Measurements from ENCODE around the gene TSR3. TPM values are rescaled to one million over a fixed set of nuclear protein-coding genes. Genes with fewer than 3 reads are reported as not detected.

The TSR3 gene
- total RNA-seq, 1 experiment from 2014 or later: 117 TPM

- Histone ChIP-seq H2AFZ (ENCODE audit: low read length) (no peak overlapping the region), H3F3A (ENCODE audit: low read length, unreplicated experiment) (no peaks in the 10 kb centered on the region), H3K36me3 (ENCODE audit: low read depth, low read length) (peaks cover 49% of the 10 kb centered on the region), H3K4me1 (ENCODE audit: insufficient read depth, low read length) (peaks cover 10% of the 10 kb centered on the region; the same call in 1 of the 2 replicates), H4K20me1 (ENCODE audit: low read length) (peaks cover 33% of the 10 kb centered on the region), H3K27me3 (ENCODE audit: low read length) (no peaks in the 10 kb centered on the region), H3K4me3 (ENCODE audit: low read length) (no peak overlapping the region), H3K9ac (ENCODE audit: low read length) (no peak overlapping the region), H3K79me2 (ENCODE audit: low read length) (peaks cover 58% of the 10 kb centered on the region), H3K9me3 (ENCODE audit: low read length) (no peaks in the 10 kb centered on the region), H3K4me2 (ENCODE audit: low read length) (no peak overlapping the region), H3K9me2 (replicated peaks; ENCODE audit: low read length) (no peaks in the 10 kb centered on the region), H3K27ac (ENCODE audit: low read length) (no peak overlapping the region)
- ATAC-seq (no peak), DNase-seq (no peak)
- POLR2A ChIA-PET (ENCODE audit: unreplicated experiment): no interaction called here
- CTCF ChIA-PET: no interaction called here
- TF ChIP-seq, protein P1, sequence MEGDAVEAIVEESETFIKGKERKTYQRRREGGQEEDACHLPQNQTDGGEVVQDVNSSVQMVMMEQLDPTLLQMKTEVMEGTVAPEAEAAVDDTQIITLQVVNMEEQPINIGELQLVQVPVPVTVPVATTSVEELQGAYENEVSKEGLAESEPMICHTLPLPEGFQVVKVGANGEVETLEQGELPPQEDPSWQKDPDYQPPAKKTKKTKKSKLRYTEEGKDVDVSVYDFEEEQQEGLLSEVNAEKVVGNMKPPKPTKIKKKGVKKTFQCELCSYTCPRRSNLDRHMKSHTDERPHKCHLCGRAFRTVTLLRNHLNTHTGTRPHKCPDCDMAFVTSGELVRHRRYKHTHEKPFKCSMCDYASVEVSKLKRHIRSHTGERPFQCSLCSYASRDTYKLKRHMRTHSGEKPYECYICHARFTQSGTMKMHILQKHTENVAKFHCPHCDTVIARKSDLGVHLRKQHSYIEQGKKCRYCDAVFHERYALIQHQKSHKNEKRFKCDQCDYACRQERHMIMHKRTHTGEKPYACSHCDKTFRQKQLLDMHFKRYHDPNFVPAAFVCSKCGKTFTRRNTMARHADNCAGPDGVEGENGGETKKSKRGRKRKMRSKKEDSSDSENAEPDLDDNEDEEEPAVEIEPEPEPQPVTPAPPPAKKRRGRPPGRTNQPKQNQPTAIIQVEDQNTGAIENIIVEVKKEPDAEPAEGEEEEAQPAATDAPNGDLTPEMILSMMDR (conservative IDR thresholded peaks at IDR 0.05; ENCODE audit: low read depth, low read length): no peak
- no TSS peak for BruUV-seq (replicated peaks)
- intact Hi-C loops (cut with micrococcal nuclease): no loop called here
These were observed 35.7 kb downstream of the TSR3 start for GRCh38 chr16:1316033-1316405.

- ATAC-seq (no peak), DNase-seq (no peak)
- POLR2A ChIA-PET (ENCODE audit: unreplicated experiment): no interaction called here
- Histone ChIP-seq H3F3A (ENCODE audit: low read length, unreplicated experiment) (no peaks in the 10 kb centered on the region), H2AFZ (ENCODE audit: low read length) (no peak overlapping the region), H3K27me3 (ENCODE audit: low read length) (no peaks in the 10 kb centered on the region), H3K4me3 (ENCODE audit: low read length) (no peak overlapping the region), H3K9me2 (replicated peaks; ENCODE audit: low read length) (no peaks in the 10 kb centered on the region), H3K9ac (ENCODE audit: low read length) (no peak overlapping the region), H4K20me1 (ENCODE audit: low read length) (peaks cover 40% of the 10 kb centered on the region), H3K27ac (ENCODE audit: low read length) (no peak overlapping the region), H3K36me3 (ENCODE audit: low read depth, low read length) (peaks cover 49% of the 10 kb centered on the region), H3K9me3 (ENCODE audit: low read length) (no peaks in the 10 kb centered on the region), H3K4me1 (ENCODE audit: insufficient read depth, low read length) (peaks cover 10% of the 10 kb centered on the region; the same call in 1 of the 2 replicates), H3K4me2 (ENCODE audit: low read length) (no peak overlapping the region), H3K79me2 (ENCODE audit: low read length) (peaks cover 65% of the 10 kb centered on the region)
- intact Hi-C loops (cut with micrococcal nuclease): no loop called here
- CTCF ChIA-PET: no interaction called here
- TF ChIP-seq, protein P1 (conservative IDR thresholded peaks at IDR 0.05; ENCODE audit: low read depth, low read length): no peak
- no peak for TF ChIP-seq EZH2phosphoT487 (IDR thresholded peaks at IDR 0.05; ENCODE audit: borderline replicate concordance, low read length)
- no peak for TF ChIP-seq EZH2 (IDR thresholded peaks at IDR 0.05; ENCODE audit: low read length, unreplicated experiment)
- no TSS peak for BruUV-seq (replicated peaks)
These were observed 36.3 kb downstream of the TSR3 start for GRCh38 chr16:1315081-1316032.

DNA sequence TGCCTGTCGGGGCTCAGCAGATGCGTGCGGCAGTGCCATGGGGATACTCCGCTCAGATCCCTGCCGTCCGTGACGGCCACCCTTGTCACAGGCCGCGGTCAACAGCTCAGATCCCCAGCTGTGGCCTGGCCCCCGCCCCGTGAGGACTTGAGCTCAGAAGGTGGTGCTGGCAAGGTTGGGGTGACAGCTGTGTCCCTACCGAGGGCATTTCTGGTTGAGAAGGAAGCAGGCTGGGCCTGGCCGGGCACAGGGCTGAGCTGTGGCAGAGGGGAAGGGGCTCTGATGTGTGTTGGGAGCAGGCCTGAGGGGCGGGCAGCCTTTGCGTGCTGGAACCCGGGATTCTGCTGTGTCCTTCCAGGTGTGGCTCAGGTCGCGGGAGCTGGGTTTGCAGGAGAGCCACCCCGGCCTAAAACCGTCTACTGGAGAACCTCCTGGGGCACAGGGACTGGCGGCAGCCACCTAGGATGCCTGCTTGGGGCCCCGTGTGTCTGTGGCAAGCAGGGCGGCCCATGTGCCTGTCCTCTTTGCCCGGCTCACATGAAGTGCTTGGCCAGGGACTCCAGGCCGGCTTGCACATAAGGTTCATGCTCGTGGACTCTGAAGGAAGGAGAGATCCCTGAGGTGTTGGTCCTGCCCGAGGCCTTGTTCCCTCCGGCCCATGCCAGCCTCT, 37.1 kb downstream of the TSR3 start:
- no peaks in the 10 kb centered on the region for H3K27me3 ChIP-seq (ENCODE audit: low read length)
- H3K79me2 ChIP-seq (ENCODE audit: low read length): peaks cover 70% of the 10 kb centered on the region
- DNase-seq (no peak), ATAC-seq (no peak)
- H3K4me3 ChIP-seq (ENCODE audit: low read length): no peak overlapping the region
- no peaks in the 10 kb centered on the region for H3K9me3 ChIP-seq (ENCODE audit: low read length)
- ChIA-PET POLR2A (ENCODE audit: unreplicated experiment) (no interaction called here), CTCF (no interaction called here)
- peaks cover 46% of the 10 kb centered on the region for H3K36me3 ChIP-seq (ENCODE audit: low read depth, low read length)
- H2AFZ ChIP-seq (ENCODE audit: low read length): no peak overlapping the region
- intact Hi-C loops (cut with micrococcal nuclease): no loop called here
- no peak overlapping the region for H3K27ac ChIP-seq (ENCODE audit: low read length)
- peaks cover 43% of the 10 kb centered on the region for H4K20me1 ChIP-seq (ENCODE audit: low read length)
- no peaks in the 10 kb centered on the region for H3K9me2 ChIP-seq (replicated peaks; ENCODE audit: low read length)
- no peak overlapping the region for H3K9ac ChIP-seq (ENCODE audit: low read length)
- TF ChIP-seq EZH2 (IDR thresholded peaks at IDR 0.05; ENCODE audit: low read length, unreplicated experiment) (no peak), EZH2phosphoT487 (IDR thresholded peaks at IDR 0.05; ENCODE audit: borderline replicate concordance, low read length) (no peak)
- TF ChIP-seq, protein P1 (conservative IDR thresholded peaks at IDR 0.05; ENCODE audit: low read depth, low read length): no peak
- H3K4me2 ChIP-seq (ENCODE audit: low read length): no peak overlapping the region
- H3F3A ChIP-seq (ENCODE audit: low read length, unreplicated experiment): no peaks in the 10 kb centered on the region
- H3K4me1 ChIP-seq (ENCODE audit: insufficient read depth, low read length): peaks cover 10% of the 10 kb centered on the region; the same call in 1 of the 2 replicates
- no TSS peak for BruUV-seq (replicated peaks)
